NCI-H2081 (cell line): ENCODE results near the gene BSN.
"Not testable (repeated sequence)": the region's sequence is repeated elsewhere in the genome, so short reads cannot be mapped to it uniquely, and the experiment has no call there.

Experiments used
- DNase-seq, 2 experiments: peaks; one replicate each; lab custom pipeline; 2025; lab: John Stamatoyannopoulos, UW

BSN gene

GRCh38 chr3:49534581-49535441, 19.5 kb upstream of the BSN start:
- DNase-seq = peak; percentile 73 to 88

GRCh38 chr3:49535971-49536874, 18.1 kb upstream of the BSN start:
- no peak for DNase-seq

- DNase-seq = no peak
Observed at GRCh38 chr3:49536875-49537533, 17.3 kb upstream of the BSN start.

- peak; percentile 79 to 86 for DNase-seq
Observed at GRCh38 chr3:49539659-49540560, 14.4 kb upstream of the BSN start.

GRCh38 chr3:49552087-49552486, 2.2 kb upstream of the BSN start:
- no peak for DNase-seq

GRCh38 chr3:49553324-49553691, 969 bp upstream of the BSN start:
- DNase-seq = no peak

- DNase-seq = peak in 1 of 2 experiments; percentile 8
Observed at GRCh38 chr3:49554633-49555265, 472 bp downstream of the BSN start.

- no peak for DNase-seq
Observed at GRCh38 chr3:49556500-49557275, 2.4 kb downstream of the BSN start.

GRCh38 chr3:49563040-49563578, 8.8 kb downstream of the BSN start:
- peak in 1 of 2 experiments; percentile 2 for DNase-seq

GRCh38 chr3:49563766-49564165, 9.5 kb downstream of the BSN start:
- no peak for DNase-seq

- no peak for DNase-seq
Observed at GRCh38 chr3:49566312-49566711, 12.0 kb downstream of the BSN start.

- no peak for DNase-seq
Observed at GRCh38 chr3:49567406-49567805, 13.1 kb downstream of the BSN start.

GRCh38 chr3:49568965-49569364, 14.7 kb downstream of the BSN start:
- DNase-seq = no peak

GRCh38 chr3:49570028-49570654, 15.9 kb downstream of the BSN start:
- no peak for DNase-seq

GRCh38 chr3:49582177-49582576, 27.9 kb downstream of the BSN start:
- DNase-seq = no peak

GRCh38 chr3:49585261-49585755, 31.0 kb downstream of the BSN start:
- DNase-seq = not testable (repeated sequence)

GRCh38 chr3:49591615-49592014, 37.3 kb downstream of the BSN start:
- DNase-seq = peak in 1 of 2 experiments; percentile 2

GRCh38 chr3:49593041-49593440, 38.8 kb downstream of the BSN start:
- DNase-seq = no peak

GRCh38 chr3:49600781-49601180, 46.5 kb downstream of the BSN start:
- DNase-seq = no peak
